ENCODE data around the gene BHLHA15. TPM values are rescaled to one million over a fixed set of nuclear protein-coding genes. Genes with fewer than 3 reads are reported as not detected.
"Not testable (repeated sequence)": the region's sequence is repeated elsewhere in the genome, so short reads cannot be mapped to it uniquely, and the experiment has no call there.

The BHLHA15 gene
- total RNA-seq, 1 donor from 2014 or later, result 0.57 TPM

GRCh38 chr7:98216941-98217622, 5.8 kb downstream of the BHLHA15 start:
- peaks cover 9% of the 10 kb centered on the region for H3K36me3 Mint-ChIP-seq (ENCODE audit: low read depth)
- peaks cover 13% of the 10 kb centered on the region for H3K4me1 Mint-ChIP-seq (ENCODE audit: low read depth)
- H3K27ac Mint-ChIP-seq, result no peak overlapping the region
- no peak overlapping the region for H3K4me3 Mint-ChIP-seq
- no peaks in the 10 kb centered on the region for H3K27me3 Mint-ChIP-seq (ENCODE audit: insufficient read depth)
- no peaks in the 10 kb centered on the region for H3K9me3 Mint-ChIP-seq
- DNase-seq (ENCODE audit: low spot score), result no peak
- intact Hi-C loops (cut with micrococcal nuclease), result no loop called here

GRCh38 chr7:98217623-98218582, 6.7 kb downstream of the BHLHA15 start:
- Mint-ChIP-seq H3K27me3 (ENCODE audit: insufficient read depth) (no peaks in the 10 kb centered on the region), H3K36me3 (ENCODE audit: low read depth) (peaks cover 9% of the 10 kb centered on the region), H3K9me3 (no peaks in the 10 kb centered on the region), H3K4me3 (no peak overlapping the region), H3K27ac (no peak overlapping the region), H3K4me1 (ENCODE audit: low read depth) (peaks cover 13% of the 10 kb centered on the region)
- intact Hi-C loops (cut with micrococcal nuclease), result no loop called here
- DNase-seq (ENCODE audit: low spot score), result no peak

GRCh38 chr7:98219382-98219781, 8.1 kb downstream of the BHLHA15 start:
- H3K4me3 Mint-ChIP-seq; H3K27me3 Mint-ChIP-seq (ENCODE audit: insufficient read depth); DNase-seq (ENCODE audit: low spot score); H3K9me3 Mint-ChIP-seq; H3K27ac Mint-ChIP-seq; intact Hi-C loops (cut with micrococcal nuclease): not testable (repeated sequence)
- Mint-ChIP-seq H3K4me1 (ENCODE audit: low read depth) (peaks cover 13% of the 10 kb centered on the region), H3K36me3 (ENCODE audit: low read depth) (peaks cover 11% of the 10 kb centered on the region)

GRCh38 chr7:98221611-98222532, 10.6 kb downstream of the BHLHA15 start:
- peaks cover 13% of the 10 kb centered on the region for H3K4me1 Mint-ChIP-seq (ENCODE audit: low read depth)
- DNase-seq (ENCODE audit: low spot score), result no peak
- intact Hi-C loops (cut with micrococcal nuclease), result no loop called here
- no peaks in the 10 kb centered on the region for H3K9me3 Mint-ChIP-seq
- no peak overlapping the region for H3K4me3 Mint-ChIP-seq
- H3K27ac Mint-ChIP-seq, result no peak overlapping the region
- peaks cover 20% of the 10 kb centered on the region for H3K36me3 Mint-ChIP-seq (ENCODE audit: low read depth)
- H3K27me3 Mint-ChIP-seq (ENCODE audit: insufficient read depth), result no peaks in the 10 kb centered on the region

GRCh38 chr7:98222533-98223195, 11.4 kb downstream of the BHLHA15 start:
- peaks cover 13% of the 10 kb centered on the region for H3K4me1 Mint-ChIP-seq (ENCODE audit: low read depth)
- H3K36me3 Mint-ChIP-seq (ENCODE audit: low read depth), result peaks cover 22% of the 10 kb centered on the region
- no peak overlapping the region for H3K4me3 Mint-ChIP-seq
- H3K9me3 Mint-ChIP-seq, result no peaks in the 10 kb centered on the region
- no peaks in the 10 kb centered on the region for H3K27me3 Mint-ChIP-seq (ENCODE audit: insufficient read depth)
- no peak for DNase-seq (ENCODE audit: low spot score)
- intact Hi-C loops (cut with micrococcal nuclease), result no loop called here
- no peak overlapping the region for H3K27ac Mint-ChIP-seq

- Mint-ChIP-seq H3K27ac (no peak overlapping the region), H3K4me3 (no peak overlapping the region), H3K27me3 (ENCODE audit: insufficient read depth) (no peaks in the 10 kb centered on the region), H3K36me3 (ENCODE audit: low read depth) (peaks cover 24% of the 10 kb centered on the region), H3K9me3 (no peaks in the 10 kb centered on the region), H3K4me1 (ENCODE audit: low read depth) (peaks cover 10% of the 10 kb centered on the region)
- no peak for DNase-seq (ENCODE audit: low spot score)
- intact Hi-C loops (cut with micrococcal nuclease), result no loop called here
These were observed 12.2 kb downstream of the BHLHA15 start for GRCh38 chr7:98223351-98223897.

GRCh38 chr7:98223898-98224700, 12.9 kb downstream of the BHLHA15 start:
- Mint-ChIP-seq H3K4me3 (no peak overlapping the region), H3K27me3 (ENCODE audit: insufficient read depth) (no peaks in the 10 kb centered on the region), H3K36me3 (ENCODE audit: low read depth) (peaks cover 20% of the 10 kb centered on the region), H3K9me3 (no peaks in the 10 kb centered on the region), H3K4me1 (ENCODE audit: low read depth) (peaks cover 3% of the 10 kb centered on the region), H3K27ac (no peak overlapping the region)
- intact Hi-C loops (cut with micrococcal nuclease), result no loop called here
- DNase-seq (ENCODE audit: low spot score), result no peak

GRCh38 chr7:98224701-98225181, 13.5 kb downstream of the BHLHA15 start:
- intact Hi-C loops (cut with micrococcal nuclease), result no loop called here
- Mint-ChIP-seq H3K36me3 (ENCODE audit: low read depth) (peaks cover 17% of the 10 kb centered on the region), H3K9me3 (no peaks in the 10 kb centered on the region), H3K4me1 (ENCODE audit: low read depth) (no peaks in the 10 kb centered on the region), H3K27me3 (ENCODE audit: insufficient read depth) (no peaks in the 10 kb centered on the region), H3K27ac (no peak overlapping the region), H3K4me3 (no peak overlapping the region)
- DNase-seq (ENCODE audit: low spot score), result no peak

- Mint-ChIP-seq H3K36me3 (ENCODE audit: low read depth) (peaks cover 17% of the 10 kb centered on the region), H3K9me3 (no peaks in the 10 kb centered on the region), H3K27me3 (ENCODE audit: insufficient read depth) (no peaks in the 10 kb centered on the region), H3K27ac (peak overlapping the region; percentile 23), H3K4me3 (no peak overlapping the region), H3K4me1 (ENCODE audit: low read depth) (no peaks in the 10 kb centered on the region)
- DNase-seq (ENCODE audit: low spot score), result no peak
- intact Hi-C loops (cut with micrococcal nuclease), result no loop called here
These were observed 14.8 kb downstream of the BHLHA15 start for GRCh38 chr7:98225913-98226614.

GRCh38 chr7:98227939-98228338, 16.7 kb downstream of the BHLHA15 start:
- Mint-ChIP-seq H3K27ac (no peak overlapping the region), H3K4me3 (no peak overlapping the region), H3K4me1 (ENCODE audit: low read depth) (no peaks in the 10 kb centered on the region), H3K9me3 (no peaks in the 10 kb centered on the region), H3K27me3 (ENCODE audit: insufficient read depth) (no peaks in the 10 kb centered on the region), H3K36me3 (ENCODE audit: low read depth) (peaks cover 17% of the 10 kb centered on the region)
- no peak for DNase-seq (ENCODE audit: low spot score)
- intact Hi-C loops (cut with micrococcal nuclease), result no loop called here

GRCh38 chr7:98228801-98229200, 17.6 kb downstream of the BHLHA15 start:
- Mint-ChIP-seq H3K36me3 (ENCODE audit: low read depth) (peaks cover 15% of the 10 kb centered on the region), H3K4me1 (ENCODE audit: low read depth) (no peaks in the 10 kb centered on the region), H3K27me3 (ENCODE audit: insufficient read depth) (no peaks in the 10 kb centered on the region), H3K9me3 (no peaks in the 10 kb centered on the region), H3K27ac (no peak overlapping the region), H3K4me3 (no peak overlapping the region)
- intact Hi-C loops (cut with micrococcal nuclease), result no loop called here
- no peak for DNase-seq (ENCODE audit: low spot score)
